ENCODE measurements around the gene ANO10.
"Not testable (repeated sequence)": the region's sequence is repeated elsewhere in the genome, so short reads cannot be mapped to it uniquely, and the experiment has no call there.

Gene ANO10

GRCh38 chr3:43477600-43477999, 144.2 kb downstream of the ANO10 start:
- no peak for DNase-seq (ENCODE audit: low spot score)

DNA sequence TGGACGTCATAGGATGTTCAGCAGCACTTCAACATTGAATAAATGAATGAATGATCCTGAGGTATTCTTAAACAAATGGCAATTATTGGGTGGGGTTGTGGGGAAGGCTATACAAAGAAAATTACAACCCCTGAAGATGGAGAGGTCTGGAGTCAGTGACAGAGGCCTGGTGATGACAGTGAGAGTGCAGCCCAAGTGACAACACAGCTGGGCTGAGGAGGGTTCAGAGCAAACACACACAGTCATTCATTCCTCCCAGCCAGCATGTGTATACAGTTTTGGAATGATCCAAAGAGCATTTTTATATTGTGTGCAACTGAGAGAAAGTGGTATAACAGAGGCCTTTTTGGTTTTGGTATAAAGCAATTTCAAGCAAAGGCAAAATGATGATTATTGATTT, 148.1 kb downstream of the ANO10 start:
- no peak for DNase-seq (ENCODE audit: low spot score)

- DNase-seq (ENCODE audit: low spot score) = no peak
Measured at GRCh38 chr3:43473244-43473643, 148.6 kb downstream of the ANO10 start.

GRCh38 chr3:43468133-43468532, 153.7 kb downstream of the ANO10 start:
- no peak for DNase-seq (ENCODE audit: low spot score)

- DNase-seq (ENCODE audit: low spot score) = no peak
Measured at GRCh38 chr3:43465109-43465508, 156.7 kb downstream of the ANO10 start.

- not testable (repeated sequence) for DNase-seq (ENCODE audit: low spot score)
Measured at GRCh38 chr3:43462566-43462965, 159.2 kb downstream of the ANO10 start.

- DNase-seq (ENCODE audit: low spot score) = no peak
Measured at GRCh38 chr3:43461345-43461744, 160.5 kb downstream of the ANO10 start.

- DNase-seq (ENCODE audit: low spot score) = not testable (repeated sequence)
Measured at GRCh38 chr3:43457038-43457437, 164.8 kb downstream of the ANO10 start.

DNA sequence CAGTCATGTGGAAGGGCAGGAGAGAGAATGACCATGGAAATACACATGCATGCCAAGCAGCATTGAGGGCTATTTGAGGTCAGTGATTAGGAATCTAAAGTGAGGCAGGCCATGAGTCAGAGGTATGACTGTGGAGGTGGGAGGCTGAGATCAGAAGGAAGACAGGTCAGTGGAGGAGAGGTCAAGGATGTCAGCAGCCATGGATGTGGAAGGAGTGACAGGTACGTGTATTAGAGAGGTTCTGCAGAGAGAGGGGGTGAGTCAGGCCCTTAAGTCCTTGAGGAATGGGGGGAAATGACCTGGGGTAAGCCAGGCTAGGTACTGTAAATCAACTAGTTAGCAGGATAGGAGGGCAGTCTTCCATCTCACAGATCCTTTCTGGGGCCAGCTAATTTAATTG, 166.6 kb downstream of the ANO10 start:
- no peak for DNase-seq (ENCODE audit: low spot score)

- DNase-seq (ENCODE audit: low spot score) = no peak
Measured at GRCh38 chr3:43453981-43454380, 167.8 kb downstream of the ANO10 start.

GRCh38 chr3:43451670-43452254, 170.0 kb downstream of the ANO10 start:
- no peak for DNase-seq (ENCODE audit: low spot score)

- DNase-seq (ENCODE audit: low spot score) = no peak
Measured at GRCh38 chr3:43448098-43448497, 173.7 kb downstream of the ANO10 start.

GRCh38 chr3:43445820-43446219, 176.0 kb downstream of the ANO10 start:
- DNase-seq (ENCODE audit: low spot score) = no peak

DNA sequence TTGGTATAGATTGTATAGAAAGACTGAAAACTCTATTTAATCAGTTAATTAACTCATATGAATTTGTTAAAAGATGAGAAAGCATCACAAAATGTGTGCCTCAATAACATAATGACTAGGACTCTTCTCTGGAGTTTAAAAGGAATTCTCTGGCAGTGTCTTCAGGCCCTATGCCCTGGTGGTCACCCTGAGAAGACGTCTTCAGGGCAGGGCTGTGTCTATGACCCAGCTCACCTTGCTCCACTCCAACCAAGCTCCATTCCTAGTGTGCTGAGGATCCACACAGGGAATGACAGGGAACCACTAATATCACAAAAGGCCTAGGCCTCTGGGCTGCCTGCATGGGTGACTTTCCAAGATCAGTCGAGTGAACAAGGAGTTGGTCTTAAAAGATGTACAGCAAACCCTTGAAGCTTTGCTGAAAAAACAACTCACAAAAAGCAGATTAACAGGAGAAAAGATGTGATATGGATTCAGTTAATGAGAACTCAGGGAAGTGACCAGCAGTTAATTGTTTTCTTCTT, 178.9 kb downstream of the ANO10 start:
- no peak for DNase-seq (ENCODE audit: low spot score)

DNA sequence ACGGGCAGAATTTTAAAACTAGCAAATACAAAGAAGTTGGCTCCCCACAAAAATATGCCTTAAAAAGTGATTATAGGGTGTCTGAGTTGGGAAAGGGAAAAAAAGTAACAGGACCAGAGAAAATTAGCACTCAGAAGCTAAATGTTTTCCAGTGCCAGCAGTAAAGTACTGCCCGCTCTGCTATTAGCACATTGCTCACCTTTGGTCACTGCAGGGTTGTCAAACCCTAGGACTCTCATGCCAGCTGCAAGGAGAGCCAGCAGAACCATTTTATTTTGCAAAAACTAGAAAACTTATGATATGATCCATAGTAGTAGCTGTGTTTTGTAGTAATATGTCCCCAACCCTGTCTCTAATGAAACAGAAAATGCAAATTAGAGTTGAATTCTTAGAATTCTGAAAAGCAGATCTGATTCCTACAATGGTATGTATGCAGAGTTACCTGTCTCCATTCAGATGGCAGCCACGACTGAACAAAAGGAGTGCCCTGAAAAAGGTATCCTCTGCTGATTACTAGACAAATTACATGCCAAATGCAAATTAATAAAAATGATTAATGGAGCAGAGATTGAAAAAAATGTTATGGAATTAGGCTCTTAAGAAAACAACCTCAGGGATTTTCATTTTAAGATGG, 185.2 kb downstream of the ANO10 start:
- DNase-seq (ENCODE audit: low spot score) = no peak

- DNase-seq (ENCODE audit: low spot score) = no peak
Measured at GRCh38 chr3:43435706-43436105, 186.1 kb downstream of the ANO10 start.

GRCh38 chr3:43434431-43434830, 187.4 kb downstream of the ANO10 start:
- no peak for DNase-seq (ENCODE audit: low spot score)

- DNase-seq (ENCODE audit: low spot score) = no peak
Measured at GRCh38 chr3:43432462-43432861, 189.3 kb downstream of the ANO10 start.

GRCh38 chr3:43426388-43426787, 195.4 kb downstream of the ANO10 start:
- DNase-seq (ENCODE audit: low spot score) = no peak

DNA sequence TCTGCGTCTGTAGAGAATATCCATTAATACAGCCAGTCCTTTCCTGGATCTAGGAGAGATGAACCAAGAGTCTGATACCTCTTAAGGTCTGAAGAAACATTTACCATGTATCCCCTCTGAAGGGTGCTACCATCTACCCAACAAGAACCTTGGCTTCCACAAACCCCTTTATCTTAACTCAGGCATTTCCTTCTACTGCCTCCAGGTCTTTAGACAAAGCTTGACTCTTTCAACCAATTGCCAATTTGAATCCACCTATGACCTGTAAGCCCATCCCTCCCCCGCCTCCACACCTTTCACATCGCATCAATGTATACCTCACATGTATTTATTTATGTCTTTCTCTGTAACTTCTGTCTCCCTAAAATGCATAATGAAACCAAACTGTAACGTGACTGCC, 196.0 kb downstream of the ANO10 start:
- no peak for DNase-seq (ENCODE audit: low spot score)

- no peak for DNase-seq (ENCODE audit: low spot score)
Measured at GRCh38 chr3:43423639-43424038, 198.2 kb downstream of the ANO10 start.

DNA sequence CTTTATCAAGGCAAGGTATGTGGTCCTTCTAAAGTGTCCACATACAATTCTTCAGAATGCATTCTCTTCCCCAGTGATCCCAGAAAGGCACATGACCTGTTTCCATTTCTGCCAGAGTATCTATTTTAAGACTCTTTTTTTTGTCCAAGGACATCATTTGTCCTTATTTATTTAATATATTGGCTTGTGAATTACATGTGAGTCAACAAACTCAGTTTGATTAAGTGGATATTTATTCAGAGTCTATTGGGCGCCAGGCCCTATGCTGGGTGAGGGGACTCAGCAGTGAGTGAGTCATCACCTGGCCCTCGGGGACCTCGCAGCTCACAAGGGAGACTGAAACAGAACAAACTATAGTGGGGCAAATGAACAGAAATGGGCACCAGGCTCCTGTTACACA, 198.7 kb downstream of the ANO10 start:
- no peak for DNase-seq (ENCODE audit: low spot score)

GRCh38 chr3:43418601-43419272, 203.1 kb downstream of the ANO10 start:
- DNase-seq (ENCODE audit: low spot score) = no peak

Measured in left forelimb (tissue), 1 donor.